Cardiac fibroblast (primary cell): Measurements from ENCODE around the gene NELFB.

ENCODE experiments used
- DNase-seq, 2 donors: peaks; one replicate each; pipeline versions ENCODE4 v3.0.0 to v3.0.0-alpha.2; 2010; ENCODE audit warnings: low read depth in 2 of 2
- H3K4me3 ChIP-seq, 2 donors: replicated peaks in 1 of 2; 1 replicate in 1 of 2; 2 replicates in 1 of 2; pipeline ENCODE4 v1.5.1; 2011; ENCODE audit warnings: low read depth in 2 of 2, low read length in 2 of 2, mild to moderate bottlenecking in 2 of 2, moderate library complexity in 1 of 2
- CTCF ChIP-seq: IDR thresholded peaks from one replicate; pipeline ENCODE4 v1.5.1; 2011; ENCODE audit warnings: low read depth, mild to moderate bottlenecking, low read length, inconsistent platforms

Gene NELFB

GRCh38 chr9:137232510-137232909, 22.6 kb upstream of the NELFB start:
- no peak overlapping the region for H3K4me3 ChIP-seq
- no peak for TF ChIP-seq CTCF
- DNase-seq = no peak

- no peak for TF ChIP-seq CTCF
- DNase-seq = no peak
- no peak overlapping the region for H3K4me3 ChIP-seq
These were observed 21.8 kb upstream of the NELFB start for GRCh38 chr9:137233143-137233980.

GRCh38 chr9:137234055-137234697, 21.0 kb upstream of the NELFB start:
- no peak for DNase-seq
- no peak for TF ChIP-seq CTCF
- no peak overlapping the region for H3K4me3 ChIP-seq

GRCh38 chr9:137234758-137235423, 20.2 kb upstream of the NELFB start:
- no peak for DNase-seq
- no peak overlapping the region for H3K4me3 ChIP-seq
- TF ChIP-seq CTCF = no peak

GRCh38 chr9:137235424-137236237, 19.5 kb upstream of the NELFB start:
- no peak for DNase-seq
- TF ChIP-seq CTCF = no peak
- H3K4me3 ChIP-seq = no peak overlapping the region

- peak; percentile 99 for TF ChIP-seq CTCF
- H3K4me3 ChIP-seq = no peak overlapping the region
- peak; percentile 79 to 82 for DNase-seq
These were observed 18.7 kb upstream of the NELFB start for GRCh38 chr9:137236238-137236935.
